Activated naive CD4-positive, alpha-beta T cell treated with anti-CD3 and anti-CD28 coated beads, Interleukin-2, amount 10 ng/mL, durations not matched to agents 7 days and 5 days (primary cell): ENCODE results near the gene OPA3.

ENCODE experiments used
- CTCF ChIA-PET: fragments of 350-600 bp; sonication (Branson Sonifier 250); formaldehyde crosslinking; loops from one replicate; lab custom pipeline; 2021; ENCODE audit warnings: antibody characterized with exemption; lab: Charles Lee
- DNase-seq: peaks from one replicate; pipeline ENCODE4 v3.0.0-alpha.2; 2020
- H3K27ac Mint-ChIP-seq: one replicate; pipeline ENCODE4 v1.8.0; 2021; ENCODE audit warnings: mild to moderate bottlenecking, moderate library complexity, mixed read lengths
- H3K27me3 Mint-ChIP-seq: one replicate; pipeline ENCODE4 v1.8.0; 2021; ENCODE audit warnings: mild to moderate bottlenecking, mixed read lengths
- H3K36me3 Mint-ChIP-seq: one replicate; pipeline ENCODE4 v1.8.0; 2021; ENCODE audit warnings: mixed read lengths
- H3K4me1 Mint-ChIP-seq: one replicate; pipeline ENCODE4 v1.8.0; 2021; ENCODE audit warnings: mixed read lengths
- H3K4me3 Mint-ChIP-seq: one replicate; pipeline ENCODE4 v1.8.0; 2021; ENCODE audit warnings: mild to moderate bottlenecking, moderate library complexity, mixed read lengths
- H3K9me3 Mint-ChIP-seq: one replicate; pipeline ENCODE4 v1.8.0; 2021; ENCODE audit warnings: mixed read lengths

OPA3 gene

GRCh38 chr19:45569619-45570421 is 14.8 kb downstream of the OPA3 start:
- H3K4me3 Mint-ChIP-seq, result no peak overlapping the region
- H3K27ac Mint-ChIP-seq, result no peak overlapping the region
- CTCF ChIA-PET, result interaction anchor here (0.9 to 2.3 kb wide), 3 partner anchors 11 to 48 kb away, joined by 3 to 5 read pairs (median 5); no protein-coding TSS in a partner anchor
- DNase-seq, result peak; percentile 74
- peaks cover 5% of the 10 kb centered on the region for H3K4me1 Mint-ChIP-seq
- H3K9me3 Mint-ChIP-seq, result peaks cover 3% of the 10 kb centered on the region
- H3K36me3 Mint-ChIP-seq, result no peaks in the 10 kb centered on the region
- no peaks in the 10 kb centered on the region for H3K27me3 Mint-ChIP-seq

DNA sequence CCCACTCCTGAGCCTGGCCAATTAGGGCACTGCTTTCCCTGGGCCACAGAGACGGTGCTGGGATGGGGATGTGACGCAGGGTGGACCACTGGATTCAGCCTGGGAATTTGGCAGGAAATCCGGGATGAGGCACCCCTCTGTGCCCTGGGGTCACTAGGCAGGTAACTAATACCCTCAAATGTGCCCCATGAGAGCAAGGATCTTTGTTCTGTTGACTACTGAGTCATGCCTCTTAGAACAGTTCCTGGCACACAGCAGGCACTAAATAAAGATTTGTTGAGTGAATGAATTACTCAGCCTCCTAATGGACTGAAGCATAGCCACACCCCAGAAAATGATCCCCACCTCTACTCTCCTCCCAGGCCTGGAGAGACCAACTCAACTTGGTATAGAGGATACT is 15.9 kb downstream of the OPA3 start:
- Mint-ChIP-seq H3K27ac (no peak overlapping the region), H3K4me1 (peaks cover 15% of the 10 kb centered on the region), H3K4me3 (no peak overlapping the region), H3K36me3 (no peaks in the 10 kb centered on the region), H3K9me3 (peaks cover 3% of the 10 kb centered on the region), H3K27me3 (no peaks in the 10 kb centered on the region)
- no peak for DNase-seq
- CTCF ChIA-PET, result no interaction called here

GRCh38 chr19:45567609-45568008 is 17.0 kb downstream of the OPA3 start:
- Mint-ChIP-seq H3K27ac (no peak overlapping the region), H3K36me3 (no peaks in the 10 kb centered on the region), H3K27me3 (no peaks in the 10 kb centered on the region), H3K4me1 (peaks cover 25% of the 10 kb centered on the region), H3K4me3 (no peak overlapping the region), H3K9me3 (peaks cover 3% of the 10 kb centered on the region)
- DNase-seq, result no peak
- CTCF ChIA-PET, result interaction anchor here (2.2 kb wide), 1 partner anchor 9 kb away, joined by 10 read pairs; no protein-coding TSS in a partner anchor

GRCh38 chr19:45564131-45564780 is 20.3 kb downstream of the OPA3 start:
- DNase-seq, result peak; percentile 29
- H3K27me3 Mint-ChIP-seq, result no peaks in the 10 kb centered on the region
- H3K36me3 Mint-ChIP-seq, result peaks cover 2% of the 10 kb centered on the region
- CTCF ChIA-PET, result interaction anchor here (1.3 kb wide), 1 partner anchor 77 kb away, joined by 3 read pairs; no protein-coding TSS in a partner anchor
- no peaks in the 10 kb centered on the region for H3K9me3 Mint-ChIP-seq
- H3K27ac Mint-ChIP-seq, result peak overlapping the region; percentile 93
- H3K4me1 Mint-ChIP-seq, result peaks cover 28% of the 10 kb centered on the region
- H3K4me3 Mint-ChIP-seq, result peak overlapping the region; percentile 47

- no peak for DNase-seq
- H3K27ac Mint-ChIP-seq, result no peak overlapping the region
- H3K27me3 Mint-ChIP-seq, result no peaks in the 10 kb centered on the region
- peaks cover 2% of the 10 kb centered on the region for H3K36me3 Mint-ChIP-seq
- no peak overlapping the region for H3K4me3 Mint-ChIP-seq
- CTCF ChIA-PET, result interaction anchor here (0.6 to 2.7 kb wide), 4 partner anchors 66 to 136 kb away, joined by 3 to 6 read pairs (median 3); no protein-coding TSS in a partner anchor
- no peaks in the 10 kb centered on the region for H3K9me3 Mint-ChIP-seq
- peaks cover 35% of the 10 kb centered on the region for H3K4me1 Mint-ChIP-seq
These were observed 23.9 kb downstream of the OPA3 start for GRCh38 chr19:45560686-45561085.

DNA sequence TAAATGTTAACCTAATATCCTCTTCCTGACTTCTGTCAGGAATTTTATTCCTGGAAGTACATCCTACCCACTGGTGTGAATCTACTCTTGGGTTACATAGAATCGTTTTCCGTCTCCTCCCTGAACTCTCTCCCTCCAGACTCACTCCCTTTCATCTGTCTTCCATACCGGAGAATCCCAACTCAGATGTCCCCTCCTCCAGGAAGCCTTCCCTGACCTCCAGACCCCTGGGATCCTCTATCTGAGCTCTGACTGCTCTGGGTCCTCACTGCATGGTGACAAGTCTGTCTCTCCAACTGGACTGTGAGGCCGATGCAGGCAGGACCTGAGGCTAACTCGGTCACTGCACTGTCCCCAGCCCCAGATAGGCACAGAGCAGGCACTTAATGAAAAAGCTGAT is 24.6 kb downstream of the OPA3 start:
- no peaks in the 10 kb centered on the region for H3K9me3 Mint-ChIP-seq
- DNase-seq, result no peak
- H3K27me3 Mint-ChIP-seq, result no peaks in the 10 kb centered on the region
- peaks cover 35% of the 10 kb centered on the region for H3K4me1 Mint-ChIP-seq
- H3K36me3 Mint-ChIP-seq, result peaks cover 2% of the 10 kb centered on the region
- H3K27ac Mint-ChIP-seq, result no peak overlapping the region
- CTCF ChIA-PET, result interaction anchor here (0.6 to 2.8 kb wide), 7 partner anchors 45 to 135 kb away, joined by 3 to 12 read pairs (median 3); no protein-coding TSS in a partner anchor
- no peak overlapping the region for H3K4me3 Mint-ChIP-seq

DNA sequence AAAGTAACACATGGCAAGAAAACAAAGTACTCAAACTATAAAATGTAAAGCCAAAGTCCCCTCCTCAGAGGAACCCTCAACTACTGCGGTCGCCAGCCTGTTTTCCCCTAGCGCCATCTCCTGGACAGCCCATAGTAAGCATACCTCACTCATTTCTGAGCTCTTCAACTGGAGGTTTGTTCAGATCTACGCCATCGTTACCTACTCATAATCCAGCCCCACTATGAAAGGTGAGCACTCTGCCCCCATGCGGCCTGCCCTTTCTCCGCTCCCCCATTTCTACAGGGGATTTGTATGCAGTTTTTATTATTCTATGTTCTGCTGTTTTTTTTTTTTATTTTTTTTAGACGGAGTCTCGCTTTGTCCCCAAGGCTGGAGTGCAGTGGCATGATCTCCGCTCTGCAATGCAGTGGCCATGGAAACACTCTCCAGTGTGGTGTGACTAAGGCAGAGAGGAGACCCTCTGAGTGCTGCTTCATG is 26.2 kb downstream of the OPA3 start:
- Mint-ChIP-seq H3K27ac (no peak overlapping the region), H3K4me1 (peaks cover 23% of the 10 kb centered on the region)
- CTCF ChIA-PET, result interaction anchor here (0.6 to 3.2 kb wide), 33 partner anchors 8 to 507 kb away, joined by 3 to 15 read pairs (median 5); partner anchors contain the start of genes EML2 and RTN2

DNA sequence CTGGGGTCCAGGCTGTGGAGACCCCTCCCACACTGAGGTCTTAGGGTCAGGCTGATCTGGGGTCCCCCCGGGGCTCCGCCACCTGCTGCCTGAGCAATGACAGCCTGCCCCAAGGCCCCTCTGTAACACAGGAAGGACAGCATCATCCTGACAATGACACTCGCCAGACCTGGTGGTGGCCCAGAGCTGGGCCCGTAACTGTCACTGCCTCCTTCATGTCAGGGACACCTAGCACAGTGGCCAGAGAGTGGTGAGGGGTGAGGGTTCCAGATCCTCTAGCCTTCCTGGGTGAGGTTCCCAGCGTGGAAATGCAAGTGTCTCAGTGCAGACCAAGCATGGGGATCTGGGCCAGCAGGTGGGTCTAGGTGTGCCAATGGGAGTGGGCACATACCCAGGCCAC is 27.8 kb downstream of the OPA3 start:
- Mint-ChIP-seq H3K27me3 (no peaks in the 10 kb centered on the region), H3K4me3 (no peak overlapping the region), H3K9me3 (no peaks in the 10 kb centered on the region), H3K27ac (no peak overlapping the region), H3K36me3 (peaks cover 5% of the 10 kb centered on the region), H3K4me1 (peaks cover 14% of the 10 kb centered on the region)
- no peak for DNase-seq
- CTCF ChIA-PET, result interaction anchor here (0.7 to 3.2 kb wide), 3 partner anchors 71 to 117 kb away, joined by 3 to 15 read pairs (median 5); no protein-coding TSS in a partner anchor

More for the DNA sequence above, 26.2 kb downstream of the OPA3 start:
- H3K27me3 Mint-ChIP-seq, result no peaks in the 10 kb centered on the region
- H3K36me3 Mint-ChIP-seq, result peaks cover 2% of the 10 kb centered on the region
- no peaks in the 10 kb centered on the region for H3K9me3 Mint-ChIP-seq
- DNase-seq, result peak; percentile 82
- H3K4me3 Mint-ChIP-seq, result no peak overlapping the region

DNA sequence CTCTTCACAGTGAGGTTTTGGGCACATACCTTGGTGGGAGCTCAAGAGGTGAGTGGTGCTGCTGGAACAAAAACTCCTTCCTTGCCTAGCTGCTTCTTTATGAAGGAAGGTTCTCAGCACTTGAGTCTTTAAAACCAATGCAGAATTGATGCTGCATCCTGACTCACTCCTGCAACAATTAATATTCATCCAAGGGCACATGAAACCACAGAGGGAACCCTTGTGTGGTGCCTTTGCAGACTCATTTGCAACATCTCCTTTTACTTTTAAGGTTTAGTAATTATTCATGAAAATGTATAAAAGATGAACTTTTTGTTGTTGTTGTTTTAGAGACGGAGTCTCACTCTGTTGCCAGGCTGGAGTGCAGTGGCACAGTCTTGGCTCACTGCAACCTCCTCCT is 30.1 kb downstream of the OPA3 start:
- no peaks in the 10 kb centered on the region for H3K27me3 Mint-ChIP-seq
- CTCF ChIA-PET, result interaction anchor here (0.6 kb wide), 1 partner anchor 87 kb away, joined by 3 read pairs; no protein-coding TSS in a partner anchor

DNA sequence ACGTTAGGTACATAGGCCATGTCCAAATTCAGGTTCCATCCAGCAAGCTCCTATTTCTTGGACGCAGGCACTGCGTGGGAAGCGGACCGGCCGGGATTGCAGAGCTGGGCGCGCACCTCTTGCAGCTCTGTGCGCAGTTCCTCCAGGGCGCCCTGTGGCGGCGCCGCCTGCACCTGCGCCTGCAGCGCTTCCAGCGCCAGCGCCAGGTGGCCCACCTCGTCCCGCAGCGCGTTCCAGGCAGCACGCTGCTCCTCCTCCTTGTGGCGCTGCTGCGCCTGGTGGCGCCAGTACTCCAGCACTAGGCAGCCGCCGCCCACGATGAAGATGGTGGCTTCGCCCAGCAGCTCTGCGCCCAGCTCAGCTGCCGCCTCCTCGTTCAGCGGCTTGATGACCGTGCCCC is 31.1 kb downstream of the OPA3 start:
- CTCF ChIA-PET, result interaction anchor here (1.2 kb wide), 1 partner anchor 29 kb away, joined by 4 read pairs; no protein-coding TSS in a partner anchor
- H3K36me3 Mint-ChIP-seq, result peaks cover 3% of the 10 kb centered on the region
- H3K4me3 Mint-ChIP-seq, result no peak overlapping the region
- no peaks in the 10 kb centered on the region for H3K27me3 Mint-ChIP-seq
- no peak for DNase-seq
- no peak overlapping the region for H3K27ac Mint-ChIP-seq
- peaks cover 3% of the 10 kb centered on the region for H3K4me1 Mint-ChIP-seq
- H3K9me3 Mint-ChIP-seq, result no peaks in the 10 kb centered on the region

More for the DNA sequence above, 30.1 kb downstream of the OPA3 start:
- no peak for DNase-seq
- Mint-ChIP-seq H3K36me3 (peaks cover 3% of the 10 kb centered on the region), H3K4me1 (peaks cover 7% of the 10 kb centered on the region), H3K4me3 (no peak overlapping the region), H3K27ac (no peak overlapping the region), H3K9me3 (no peaks in the 10 kb centered on the region)

GRCh38 chr19:45547965-45548609 is 36.5 kb downstream of the OPA3 start:
- H3K27ac Mint-ChIP-seq, result no peak overlapping the region
- H3K36me3 Mint-ChIP-seq, result peaks cover 3% of the 10 kb centered on the region
- H3K4me3 Mint-ChIP-seq, result no peak overlapping the region
- DNase-seq, result no peak
- CTCF ChIA-PET, result interaction anchor here (1.5 to 1.6 kb wide), 2 partner anchors 10 kb away, joined by 6 to 8 read pairs; no protein-coding TSS in a partner anchor
- H3K4me1 Mint-ChIP-seq, result peaks cover 6% of the 10 kb centered on the region
- H3K27me3 Mint-ChIP-seq, result no peaks in the 10 kb centered on the region
- H3K9me3 Mint-ChIP-seq, result no peaks in the 10 kb centered on the region

GRCh38 chr19:45547211-45547770 is 37.3 kb downstream of the OPA3 start:
- CTCF ChIA-PET, result interaction anchor here (1.6 kb wide), 1 partner anchor 11 kb away, joined by 8 read pairs; no protein-coding TSS in a partner anchor
- H3K4me1 Mint-ChIP-seq, result peaks cover 6% of the 10 kb centered on the region
- H3K9me3 Mint-ChIP-seq, result no peaks in the 10 kb centered on the region
- no peaks in the 10 kb centered on the region for H3K27me3 Mint-ChIP-seq
- no peak for DNase-seq
- H3K4me3 Mint-ChIP-seq, result no peak overlapping the region
- H3K27ac Mint-ChIP-seq, result no peak overlapping the region
- no peaks in the 10 kb centered on the region for H3K36me3 Mint-ChIP-seq

DNA sequence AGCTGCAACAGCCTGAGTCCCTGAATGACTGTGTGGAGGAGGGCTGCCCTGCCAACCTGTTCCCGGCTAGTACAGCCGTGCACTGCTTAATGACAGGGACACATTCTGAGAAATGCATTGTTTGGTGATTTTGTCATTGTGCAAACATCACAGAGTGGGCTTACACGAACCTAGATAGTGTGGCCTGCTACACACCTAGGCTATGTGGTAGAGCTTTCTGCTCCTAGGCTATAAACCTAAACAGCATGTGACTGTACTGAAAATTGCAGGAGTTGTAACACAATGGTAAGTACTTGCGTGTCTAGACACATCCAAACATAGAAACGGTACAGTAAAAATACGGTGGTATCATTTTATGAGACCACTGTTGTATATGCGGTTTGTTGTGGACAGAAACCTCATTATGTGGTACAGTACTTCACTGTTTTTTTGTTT is 42.4 kb downstream of the OPA3 start:
- Mint-ChIP-seq H3K9me3 (peaks cover 7% of the 10 kb centered on the region), H3K4me1 (peaks cover 6% of the 10 kb centered on the region), H3K27ac (no peak overlapping the region), H3K27me3 (no peaks in the 10 kb centered on the region), H3K4me3 (no peak overlapping the region), H3K36me3 (no peaks in the 10 kb centered on the region)
- CTCF ChIA-PET, result interaction anchor here (1.9 to 2.8 kb wide), 2 partner anchors 16 to 57 kb away, joined by 6 to 10 read pairs; no protein-coding TSS in a partner anchor
- no peak for DNase-seq
